Kidney capillary endothelial cell (primary cell): Measurements from ENCODE around the gene CCNY.
"Not testable (repeated sequence)": the region's sequence is repeated elsewhere in the genome, so short reads cannot be mapped to it uniquely, and the experiment has no call there.

Experiments used
- DNase-seq: peaks from one replicate; pipeline ENCODE4 v3.0.0-alpha.2; 2018; ENCODE audit warnings: low spot score

CCNY gene

GRCh38 chr10:35354257-35354656 is 17.9 kb downstream of the CCNY start:
- not testable (repeated sequence) for DNase-seq

GRCh38 chr10:35355971-35356724 is 19.8 kb downstream of the CCNY start:
- no peak for DNase-seq

GRCh38 chr10:35356725-35357092 is 20.4 kb downstream of the CCNY start:
- no peak for DNase-seq

GRCh38 chr10:35359056-35359455 is 22.7 kb downstream of the CCNY start:
- DNase-seq: no peak

- DNase-seq: no peak
These were observed 23.6 kb downstream of the CCNY start for GRCh38 chr10:35359873-35360272.

GRCh38 chr10:35362701-35363350 is 26.5 kb downstream of the CCNY start:
- DNase-seq: no peak

GRCh38 chr10:35363587-35363986 is 27.3 kb downstream of the CCNY start:
- DNase-seq: no peak

GRCh38 chr10:35364808-35365207 is 28.5 kb downstream of the CCNY start:
- DNase-seq: no peak

GRCh38 chr10:35365994-35366393 is 29.7 kb downstream of the CCNY start:
- DNase-seq: no peak

GRCh38 chr10:35367107-35367859 is 31.0 kb downstream of the CCNY start:
- DNase-seq: no peak

- no peak for DNase-seq
These were observed 31.7 kb downstream of the CCNY start for GRCh38 chr10:35367982-35368381.

- no peak for DNase-seq
These were observed 32.3 kb downstream of the CCNY start for GRCh38 chr10:35368485-35369048.

- no peak for DNase-seq
These were observed 32.8 kb downstream of the CCNY start for GRCh38 chr10:35369049-35369611.

- DNase-seq: no peak
These were observed 35.4 kb downstream of the CCNY start for GRCh38 chr10:35371731-35372130.

- DNase-seq: peak; percentile 76
These were observed 36.0 kb downstream of the CCNY start for GRCh38 chr10:35372329-35372728.

GRCh38 chr10:35375091-35375765 is 38.9 kb downstream of the CCNY start:
- DNase-seq: no peak

- DNase-seq: peak; percentile 67
These were observed 40.9 kb downstream of the CCNY start for GRCh38 chr10:35377050-35377728.

- DNase-seq: peak; percentile 64
These were observed 42.4 kb downstream of the CCNY start for GRCh38 chr10:35378541-35379210.

GRCh38 chr10:35379226-35380137 is 43.2 kb downstream of the CCNY start:
- DNase-seq: peak; percentile 96

GRCh38 chr10:35382096-35382495 is 45.8 kb downstream of the CCNY start:
- DNase-seq: no peak
